Cerebellar cortex (tissue), 1 donor: Measurements from ENCODE around the gene CRTC1.
A peak's percentile ranks its signal among the peaks of the same experiment; 100 is the strongest.
"Not testable (repeated sequence)": the region's sequence is repeated elsewhere in the genome, so short reads cannot be mapped to it uniquely, and the experiment has no call there.

Experiments used
- DNase-seq: peaks from one replicate; pipeline ENCODE4 v3.0.0-alpha.2; 2015; ENCODE audit warnings: low spot score

Gene CRTC1

DNA sequence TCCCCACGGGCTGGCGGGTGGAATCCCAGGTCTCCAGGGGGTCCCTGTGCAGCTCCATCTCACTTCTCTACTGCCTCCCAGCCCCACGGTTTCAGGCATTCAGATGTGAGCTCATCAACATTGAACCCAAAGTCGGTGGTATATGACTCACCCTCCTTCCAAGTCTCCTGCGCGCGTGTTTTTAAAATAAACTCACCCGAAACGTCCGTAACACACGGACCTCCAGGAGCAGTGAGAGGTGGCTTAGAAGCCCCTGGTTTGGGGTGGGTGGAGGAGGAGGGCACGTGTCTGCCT, 14.0 kb upstream of the CRTC1 start:
- DNase-seq, result no peak

DNA sequence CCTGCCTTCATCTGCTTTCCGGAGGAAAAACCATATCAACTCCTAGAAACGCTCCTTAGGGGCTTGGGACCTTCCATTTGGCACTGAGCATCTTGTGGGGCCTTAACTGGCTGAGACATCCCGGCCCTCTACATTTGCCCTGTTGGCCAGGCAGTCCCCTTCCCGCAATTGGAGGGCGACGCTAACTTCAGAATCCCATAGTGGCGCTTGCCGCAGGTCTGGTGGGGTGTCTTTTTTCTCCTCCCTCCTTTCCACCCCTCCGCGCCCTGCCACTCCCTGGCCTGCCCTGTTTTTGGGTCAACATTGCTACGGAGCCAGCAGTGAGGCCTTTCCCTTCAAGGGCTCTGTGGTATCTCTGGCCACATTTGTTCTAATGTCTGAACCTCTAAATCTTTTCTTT, 13.6 kb upstream of the CRTC1 start:
- DNase-seq, result no peak

DNA sequence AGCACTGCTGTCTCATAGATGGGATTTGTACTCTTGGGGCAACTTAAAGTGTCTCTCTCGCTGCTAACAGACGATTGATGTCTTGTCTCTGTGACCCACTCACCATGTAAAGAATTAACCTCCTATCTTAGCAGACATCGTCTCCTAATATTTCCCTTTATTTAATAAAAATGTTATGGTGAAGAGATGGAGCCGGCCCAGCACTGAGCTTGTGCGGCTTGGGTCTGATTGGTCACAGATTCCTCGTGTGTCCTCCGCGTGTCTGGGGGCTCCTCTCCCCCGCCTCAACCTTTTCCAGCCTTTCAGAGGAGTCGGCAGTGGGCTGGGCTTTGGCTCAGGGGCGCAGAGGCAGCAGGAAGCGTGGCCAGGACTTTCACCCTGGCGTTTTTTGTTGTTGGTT, 13.2 kb upstream of the CRTC1 start:
- DNase-seq, result no peak

DNA sequence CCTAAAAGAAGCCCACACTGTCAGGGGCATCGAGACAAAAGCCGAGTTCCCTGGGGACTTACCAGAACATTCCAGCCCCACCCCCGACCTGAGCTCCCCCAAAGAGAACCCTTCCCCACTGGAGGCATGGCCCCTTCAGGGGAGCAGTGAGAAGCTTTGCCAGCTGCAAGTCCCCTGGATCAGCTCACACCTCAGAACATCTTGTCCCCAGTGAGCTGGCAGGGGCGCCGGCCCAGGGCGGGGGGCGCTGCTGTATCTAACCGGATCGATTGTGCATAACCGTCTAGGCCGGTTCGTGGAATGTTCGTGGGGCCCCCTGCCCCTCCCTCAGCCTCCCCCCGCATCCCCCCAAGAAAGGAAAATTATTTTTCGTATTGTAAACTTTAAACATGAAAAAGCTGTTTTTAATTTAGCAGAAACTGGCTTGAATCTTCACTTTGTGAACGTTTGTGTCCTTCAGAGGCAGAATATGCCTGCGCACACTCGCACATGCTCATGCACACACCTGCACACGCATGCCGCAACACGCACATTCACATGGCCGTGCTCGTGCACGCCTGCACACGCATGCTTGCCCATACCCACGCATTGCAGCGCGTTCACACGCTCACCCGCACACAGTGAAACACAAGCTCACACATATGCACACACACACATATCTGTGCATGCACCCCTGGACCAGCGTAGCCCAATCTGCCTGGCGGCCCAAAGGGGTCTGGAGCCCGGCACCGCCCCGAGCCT, 12.0 kb upstream of the CRTC1 start:
- no peak for DNase-seq

DNA sequence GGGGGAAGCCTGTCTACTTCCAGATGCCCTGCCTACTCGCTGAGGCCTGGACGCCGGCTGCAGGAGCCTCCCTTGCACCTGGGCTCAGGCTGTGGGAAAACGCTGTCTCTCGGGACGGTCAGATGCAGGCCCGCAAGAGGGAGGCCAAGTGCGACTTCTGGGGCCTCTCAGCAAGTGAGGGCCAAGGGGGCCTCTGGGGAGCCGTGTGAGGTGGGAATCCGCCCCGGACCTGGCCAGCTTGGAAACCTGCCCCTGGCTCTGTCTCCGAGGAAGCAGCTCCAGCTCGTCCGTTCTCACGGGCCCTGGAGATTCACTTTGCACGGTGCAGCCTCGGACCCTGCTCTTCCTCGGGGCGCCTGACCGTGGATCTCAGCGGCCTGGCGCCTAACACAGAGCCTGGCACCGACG, 11.4 kb upstream of the CRTC1 start:
- no peak for DNase-seq

DNA sequence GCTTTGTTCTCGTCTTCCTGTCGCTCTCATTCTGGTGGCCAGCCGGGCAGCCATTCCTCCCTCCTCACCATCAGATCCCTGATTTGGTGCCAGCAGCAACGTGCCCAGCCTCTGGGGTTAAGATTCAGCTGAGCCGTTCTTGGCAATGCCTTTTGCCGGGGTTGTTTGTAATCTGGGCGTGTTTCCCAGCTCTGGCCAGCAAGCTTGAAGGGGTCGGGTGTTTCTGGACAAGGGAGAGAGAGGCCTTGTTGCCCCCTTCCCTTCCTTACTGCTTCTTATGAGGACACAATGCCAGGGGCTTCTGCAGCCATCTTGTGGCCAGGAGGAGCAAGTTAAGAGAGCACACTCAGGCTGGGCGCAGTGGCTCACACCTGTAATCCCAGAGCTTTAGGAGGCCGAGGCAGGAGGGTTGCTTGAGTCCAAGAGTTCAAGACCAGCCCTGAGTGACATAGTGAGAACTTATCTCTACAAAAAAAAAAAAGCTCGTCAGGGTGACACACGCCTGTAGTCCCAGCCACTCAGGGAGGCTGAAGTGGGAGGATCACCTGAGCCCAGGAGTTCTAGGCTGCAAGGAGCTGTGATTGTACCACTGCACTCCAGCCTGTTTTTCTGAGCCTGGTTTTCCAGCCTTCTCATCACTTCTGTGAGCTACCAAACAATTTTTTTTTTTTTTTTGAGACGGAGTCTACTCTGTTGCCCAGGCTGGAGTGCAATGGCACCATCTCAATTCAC, 10.7 kb upstream of the CRTC1 start:
- DNase-seq, result peak; percentile 54

DNA sequence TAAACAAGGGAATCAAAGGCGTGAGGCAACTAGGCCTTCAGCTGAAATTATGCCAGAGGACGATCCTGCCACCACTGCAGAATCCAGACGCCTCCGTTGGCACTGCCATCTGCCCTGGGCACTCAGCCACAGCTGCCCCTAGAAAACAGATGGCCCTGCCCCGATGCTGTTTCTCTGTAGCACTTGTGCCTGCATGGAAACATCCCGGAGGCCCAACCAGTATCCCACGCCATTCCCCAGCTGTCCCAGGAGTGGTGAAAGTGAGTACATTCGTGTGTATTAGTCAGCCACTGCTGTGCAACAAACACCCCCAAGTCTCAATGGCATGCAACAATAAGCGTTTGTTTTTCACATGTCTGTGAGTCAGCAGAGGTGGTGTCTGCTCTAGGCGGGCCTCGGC, 8.9 kb upstream of the CRTC1 start:
- peak; percentile 82 for DNase-seq

DNA sequence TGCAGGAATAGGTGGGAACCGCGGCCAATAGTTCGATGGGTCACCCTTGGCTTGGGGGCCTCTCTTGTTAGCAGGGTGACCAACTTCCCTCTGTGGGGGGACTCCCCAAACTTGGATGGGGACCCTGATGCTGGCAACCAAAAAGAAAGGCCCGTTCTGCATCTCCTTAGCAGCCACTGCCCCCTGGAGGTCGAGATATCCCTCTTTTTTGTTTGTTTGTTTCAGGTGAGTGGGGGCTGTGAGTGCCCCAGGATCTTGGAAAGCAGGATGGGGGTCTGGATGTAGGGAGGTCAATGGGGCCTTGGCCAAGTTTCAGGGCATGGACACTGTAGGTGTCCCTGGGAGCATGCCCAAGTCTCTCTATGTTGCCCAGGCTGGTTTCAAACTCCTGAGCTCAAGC, 7.7 kb upstream of the CRTC1 start:
- DNase-seq, result peak; percentile 43

DNA sequence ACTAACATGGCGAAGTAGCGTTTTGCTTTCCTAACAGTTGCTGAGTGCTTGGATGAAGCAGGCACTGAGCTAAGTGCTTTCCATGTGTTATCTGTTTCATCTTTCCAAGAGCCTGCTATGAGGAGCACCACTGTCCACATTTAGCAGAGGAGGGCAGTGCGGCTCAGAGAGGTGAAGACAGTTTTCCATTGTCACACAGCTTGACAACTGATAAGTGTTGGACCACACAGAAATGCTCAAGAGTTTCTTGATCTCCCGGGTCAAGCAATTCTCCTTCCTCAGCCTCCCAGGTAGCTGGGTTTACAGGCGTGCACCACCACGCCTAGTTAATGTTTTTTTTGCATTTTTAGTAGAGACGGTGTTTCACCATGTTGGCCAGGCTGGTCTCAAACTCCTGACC, 6.8 kb upstream of the CRTC1 start:
- no peak for DNase-seq

DNA sequence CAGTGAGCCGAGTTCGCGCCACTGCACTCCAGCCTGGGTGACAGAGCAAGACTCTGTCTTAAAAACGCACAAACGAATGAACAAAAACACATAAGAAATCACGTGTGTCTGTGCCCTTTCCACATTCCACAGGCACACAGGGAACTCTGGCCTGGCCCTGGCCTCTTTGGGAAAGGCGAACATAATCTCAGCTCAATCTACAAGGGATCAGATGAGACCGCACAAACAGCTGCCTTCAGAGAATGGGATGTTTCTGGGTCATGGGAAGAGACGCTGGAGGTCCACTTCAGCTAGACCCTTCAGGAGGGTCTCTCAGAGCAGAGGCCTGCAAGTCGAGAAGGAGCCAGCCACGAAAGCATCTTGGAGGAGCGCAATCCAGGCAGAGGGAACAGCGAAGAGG, 6.3 kb upstream of the CRTC1 start:
- no peak for DNase-seq

DNA sequence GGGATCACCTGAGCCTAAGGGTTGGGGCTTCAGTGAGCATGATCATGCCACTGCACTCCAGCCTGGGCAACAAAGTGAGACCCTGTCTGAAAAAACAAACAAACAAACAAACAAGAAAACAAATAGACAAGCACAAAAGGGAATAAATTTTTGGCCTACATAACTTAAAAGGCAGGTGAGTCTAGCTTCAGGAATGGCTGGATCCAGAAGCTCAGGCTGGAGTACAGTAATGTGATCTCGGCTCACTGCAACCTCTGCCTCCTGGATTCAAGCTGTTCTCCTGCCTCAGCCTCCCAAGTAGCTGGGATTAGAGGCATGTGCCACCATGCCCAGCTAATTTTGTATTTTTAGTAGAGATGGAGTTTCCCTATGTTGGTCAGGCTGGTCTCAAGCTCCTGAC, 3.3 kb upstream of the CRTC1 start:
- not testable (repeated sequence) for DNase-seq

DNA sequence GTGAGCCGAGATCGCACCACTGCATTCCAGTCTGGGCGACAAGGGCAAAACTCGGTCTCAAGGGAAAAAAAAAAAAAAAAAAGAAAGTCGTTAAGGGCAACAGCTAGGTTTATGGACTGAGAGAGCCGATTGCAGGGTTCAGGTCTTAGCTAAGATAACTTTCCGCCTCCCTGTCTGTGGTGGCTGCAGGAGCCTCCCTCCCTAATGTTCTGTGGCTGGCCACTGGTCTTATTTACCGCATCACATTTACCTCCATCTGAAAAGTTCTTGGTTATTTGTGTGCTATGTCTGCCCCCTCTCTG, 722 bp upstream of the CRTC1 start:
- DNase-seq, result no peak

DNA sequence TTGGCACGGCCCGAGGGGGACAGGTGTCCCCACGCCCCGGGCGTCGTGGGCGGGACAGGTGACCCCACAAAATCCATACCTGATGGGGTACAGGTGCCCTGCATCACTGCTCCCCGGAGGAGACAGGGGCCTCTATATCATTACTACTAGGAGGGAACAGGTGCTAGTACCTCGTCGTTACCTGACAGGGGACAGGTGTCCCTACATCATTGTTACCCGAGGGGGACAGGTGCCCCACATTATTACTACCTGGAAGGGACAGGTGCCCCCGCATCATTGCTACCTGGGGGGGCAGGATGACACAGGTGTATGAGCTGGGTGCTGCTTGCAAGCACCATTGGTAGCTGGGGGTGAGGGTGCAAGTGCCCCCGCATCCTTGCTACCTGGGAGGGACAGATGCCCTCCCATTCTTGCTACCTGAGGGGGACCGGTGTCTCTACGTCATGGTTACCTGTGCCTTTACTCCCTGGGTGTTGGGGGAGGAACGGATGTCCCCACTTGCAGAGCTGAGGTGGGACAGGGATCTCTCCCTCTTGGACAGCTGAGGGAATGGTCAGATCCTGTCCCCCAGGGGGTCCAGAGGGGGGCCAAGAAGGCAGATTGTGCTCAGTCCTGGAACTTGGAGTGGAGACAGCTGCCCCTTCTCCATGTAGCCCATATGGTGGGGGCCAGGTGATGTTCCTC, 620 bp downstream of the CRTC1 start:
- peak; percentile 31 for DNase-seq

DNA sequence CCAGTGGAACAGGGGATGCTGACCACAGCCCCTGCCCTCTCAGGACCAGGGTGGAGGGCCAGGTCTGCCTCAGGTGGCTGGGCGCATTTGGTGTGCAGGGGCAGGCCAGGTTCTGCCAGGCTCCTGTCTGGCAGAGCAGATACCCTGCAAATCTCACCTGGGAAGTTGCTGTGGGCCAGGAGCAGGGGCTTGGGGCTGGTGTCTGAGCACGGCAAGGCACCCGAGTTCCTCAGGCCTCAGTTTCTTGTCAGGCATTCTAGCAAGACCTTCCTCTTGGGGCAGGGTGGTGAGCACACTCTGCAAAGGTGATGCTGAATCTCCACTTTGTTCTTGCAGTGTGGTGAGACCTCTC, 1.1 kb downstream of the CRTC1 start:
- no peak for DNase-seq

DNA sequence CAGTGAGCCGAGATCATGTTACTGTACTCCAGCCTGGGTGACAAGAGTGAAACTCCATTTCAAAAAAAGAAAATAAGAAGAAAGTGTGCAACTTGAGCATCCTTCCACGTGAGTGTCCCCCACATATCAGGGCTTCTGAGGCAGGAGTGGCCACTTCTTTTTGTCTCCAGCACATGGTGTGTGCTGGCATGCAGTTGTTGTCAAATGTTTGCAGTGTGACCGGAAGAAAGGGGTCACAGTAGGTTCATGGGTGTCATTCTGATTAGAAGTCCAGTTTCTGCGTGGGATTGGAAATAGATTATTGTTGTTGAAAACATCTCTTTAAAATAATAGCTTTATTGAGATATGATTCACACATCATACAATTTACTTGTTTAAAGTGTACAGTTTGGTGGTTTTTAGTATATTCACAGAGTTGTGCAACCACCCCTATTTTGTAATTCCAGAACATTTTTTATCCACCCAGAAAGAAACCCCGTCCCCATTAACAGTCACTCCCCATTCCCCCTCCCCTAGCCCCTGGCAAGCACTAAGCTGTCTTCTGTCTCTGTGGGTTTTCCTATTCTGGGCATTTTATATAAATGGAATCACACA, 2.2 kb downstream of the CRTC1 start:
- DNase-seq, result no peak

DNA sequence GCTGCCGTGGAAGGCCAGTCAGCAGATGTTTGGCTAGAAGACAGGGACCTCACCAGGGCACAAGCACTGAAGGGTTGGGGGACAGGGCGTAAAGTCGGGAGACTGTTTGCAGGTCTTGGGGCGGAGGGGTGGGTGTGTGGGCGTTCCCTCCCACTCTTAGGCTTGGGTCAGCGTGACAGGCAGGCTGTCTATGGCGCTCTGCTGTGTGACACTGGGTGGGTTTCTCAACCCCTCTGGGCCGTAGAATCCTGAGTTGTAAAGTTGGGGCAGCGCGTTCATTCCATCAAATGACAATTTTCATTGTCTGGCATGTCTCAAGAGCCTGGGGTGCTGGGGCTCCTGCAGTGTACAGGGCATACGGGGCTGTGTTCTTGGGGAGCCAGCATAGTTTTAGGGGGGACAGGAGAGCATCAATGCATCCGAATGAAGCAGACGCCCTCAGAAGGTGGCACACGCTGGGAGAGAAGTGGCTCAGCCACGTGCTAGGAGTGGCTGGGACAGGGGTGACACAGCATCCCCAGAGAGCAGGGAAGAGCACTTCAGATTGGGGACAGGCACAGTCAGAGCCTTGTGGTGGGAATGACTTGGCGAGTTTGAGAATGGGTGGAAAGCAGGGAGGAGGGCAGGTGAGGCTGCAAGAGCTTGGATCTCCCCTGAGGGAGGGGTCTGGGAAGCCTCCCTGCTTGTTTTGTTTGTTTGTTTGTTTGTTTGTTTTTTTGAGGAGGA, 4.4 kb downstream of the CRTC1 start:
- no peak for DNase-seq

DNA sequence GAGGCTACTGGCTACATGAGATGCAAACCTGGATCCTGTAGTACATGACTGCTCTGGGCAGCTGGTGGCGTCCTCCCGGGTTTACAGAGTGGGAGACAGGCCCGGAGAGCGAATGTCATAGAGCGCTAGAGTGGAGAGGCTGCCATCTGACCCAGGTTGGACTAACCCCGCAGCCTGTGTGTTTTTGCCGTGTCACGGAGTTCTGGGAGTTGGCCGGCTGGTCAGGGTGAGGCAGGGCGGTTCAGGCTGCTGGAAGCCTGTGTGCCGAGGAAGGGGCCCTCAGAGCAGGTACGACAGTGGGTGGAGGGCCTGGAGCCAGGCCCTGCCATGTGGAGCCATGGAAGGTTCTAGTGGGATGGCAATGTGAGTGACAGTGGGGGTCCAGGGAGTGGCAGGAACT, 12.5 kb downstream of the CRTC1 start:
- no peak for DNase-seq

DNA sequence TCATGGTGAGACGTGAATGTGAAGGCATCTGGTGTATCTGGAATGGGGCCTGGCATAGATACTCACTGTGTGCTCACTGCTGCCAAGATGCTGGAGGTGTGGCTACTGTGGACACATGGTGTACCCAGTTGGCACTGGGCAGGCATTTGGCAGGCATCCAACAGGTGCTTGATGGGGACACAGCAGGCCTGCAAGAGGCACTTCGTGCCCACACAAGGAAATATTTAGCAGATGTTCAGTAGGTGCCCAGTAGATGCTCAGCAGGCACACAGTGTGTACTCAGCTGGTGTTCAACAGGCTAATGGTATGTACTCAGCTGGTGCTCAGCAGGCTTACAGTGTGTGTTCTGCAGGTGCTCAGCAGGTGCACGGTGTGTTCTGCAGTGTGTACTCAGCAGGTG, 14.2 kb downstream of the CRTC1 start:
- peak; percentile 87 for DNase-seq

DNA sequence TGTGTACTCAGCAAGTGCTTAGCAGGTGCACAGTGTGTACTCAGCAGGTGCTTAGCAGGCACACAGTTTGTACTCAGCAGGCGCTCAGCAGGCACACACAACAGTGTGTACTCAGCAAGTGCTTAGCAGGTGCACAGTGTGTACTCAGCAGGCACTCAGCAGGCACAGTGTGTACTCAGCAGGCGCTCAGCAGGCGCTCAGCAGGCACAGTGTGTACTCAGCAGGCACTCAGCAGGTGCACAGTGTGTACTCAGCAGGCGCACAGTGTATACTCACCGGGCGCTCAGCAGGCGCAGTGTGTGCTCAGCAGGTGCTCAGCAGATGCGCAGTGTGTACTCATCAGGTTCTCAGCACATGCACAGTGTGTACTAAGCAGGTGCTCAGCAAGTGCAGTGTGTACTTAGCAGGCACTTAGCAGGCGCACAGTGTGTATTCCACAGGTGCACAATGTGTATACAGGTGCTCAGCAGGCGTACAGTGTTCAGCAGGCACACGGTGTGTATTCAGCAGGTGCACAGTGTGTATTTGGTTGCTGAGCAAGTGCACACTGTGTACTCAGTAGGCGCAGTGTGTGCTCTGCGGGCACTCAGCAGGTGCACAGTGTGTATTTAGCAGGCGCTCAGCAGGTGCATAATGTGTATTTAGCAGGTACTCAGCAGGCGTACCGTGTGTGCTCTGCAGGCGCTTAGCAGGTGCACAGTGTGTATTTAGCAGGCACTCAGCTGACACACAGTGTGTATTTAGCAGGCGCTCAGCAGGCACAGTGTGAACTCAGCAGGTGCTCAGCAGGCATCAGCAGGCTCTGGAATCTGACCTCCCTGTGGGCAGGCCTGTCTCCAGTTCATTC, 15.1 kb downstream of the CRTC1 start:
- no peak for DNase-seq

DNA sequence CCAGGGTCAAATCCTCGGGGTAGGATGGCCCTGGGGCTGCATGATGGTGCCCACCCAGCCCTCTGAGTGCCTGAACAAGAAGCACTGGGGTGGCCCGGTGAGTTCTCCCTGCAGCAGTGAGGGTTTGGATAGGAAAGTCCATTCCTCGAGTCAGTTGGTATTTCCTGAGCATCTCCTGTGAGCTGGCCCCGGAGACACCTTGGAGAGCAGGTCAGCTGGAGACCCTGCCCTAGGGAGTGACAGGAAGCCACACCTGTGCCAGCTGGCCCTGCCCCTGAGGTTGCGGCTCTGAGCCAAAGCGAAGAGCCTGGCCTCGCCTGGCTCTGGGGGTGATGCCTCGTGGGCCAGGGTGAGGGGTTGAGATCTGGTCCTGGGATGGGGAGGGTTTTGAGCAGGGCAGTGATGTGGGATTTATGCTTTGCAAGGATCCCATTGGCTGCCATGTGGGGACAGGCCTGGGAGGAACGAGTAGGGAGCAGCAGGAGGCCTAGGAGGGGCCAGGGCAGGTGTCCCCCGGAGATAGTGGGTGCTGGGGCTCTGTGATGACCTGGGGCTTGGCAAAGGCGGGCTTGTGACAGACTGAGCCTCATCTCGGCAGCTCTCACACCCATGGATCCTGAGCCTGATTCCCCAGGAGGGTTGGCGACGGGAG, 16.0 kb downstream of the CRTC1 start:
- DNase-seq, result no peak
